ENCODE results near the gene RAB11FIP3.

The RAB11FIP3 gene

DNA sequence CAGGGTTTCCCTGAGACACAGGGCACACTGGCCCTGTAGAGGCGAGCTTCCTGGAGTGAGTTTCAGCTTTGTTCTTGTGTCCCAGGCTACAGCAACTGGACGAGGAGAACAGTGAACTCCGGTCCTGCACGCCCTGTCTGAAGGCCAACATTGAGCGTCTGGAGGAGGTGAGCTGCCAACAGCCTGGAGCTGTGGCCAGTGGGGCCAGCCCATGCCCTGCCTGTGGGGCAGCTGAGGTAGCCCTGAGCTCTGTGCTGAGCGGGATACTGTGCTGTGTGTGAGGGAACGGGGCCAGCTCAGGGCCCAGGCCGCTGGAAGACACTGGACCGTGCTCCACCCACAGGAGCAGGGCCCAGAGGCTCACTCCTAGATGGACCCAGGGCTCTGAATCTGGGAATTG lies 93.4 kb downstream of the RAB11FIP3 start:
- DNase-seq (ENCODE audit: low spot score), result no peak

- no peak for DNase-seq (ENCODE audit: low spot score)
These were observed 94.0 kb downstream of the RAB11FIP3 start for GRCh38 chr16:519425-519824.

- DNase-seq (ENCODE audit: low spot score), result no peak
These were observed 94.6 kb downstream of the RAB11FIP3 start for GRCh38 chr16:519841-520687.

DNA sequence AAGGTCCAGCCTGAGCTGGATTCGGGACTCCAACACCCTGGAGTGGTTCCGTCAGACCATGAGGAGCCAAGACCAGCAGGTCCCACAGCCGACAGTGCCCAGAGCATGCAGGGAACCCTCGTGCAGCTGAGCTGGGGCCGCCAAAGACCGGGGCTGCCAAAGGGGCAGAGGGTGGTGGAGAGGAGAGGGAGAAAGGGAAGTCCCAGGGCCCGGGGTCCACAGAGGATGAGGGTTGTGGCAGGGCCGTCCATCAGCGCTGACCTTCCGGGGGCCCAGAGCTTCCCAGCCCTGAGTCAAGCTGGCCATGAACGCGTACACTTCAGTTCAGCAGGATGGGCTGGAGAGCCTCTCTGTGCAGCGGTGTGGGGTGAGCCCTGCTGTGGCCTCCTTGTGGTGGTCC lies 95.4 kb downstream of the RAB11FIP3 start:
- DNase-seq (ENCODE audit: low spot score), result no peak

DNA sequence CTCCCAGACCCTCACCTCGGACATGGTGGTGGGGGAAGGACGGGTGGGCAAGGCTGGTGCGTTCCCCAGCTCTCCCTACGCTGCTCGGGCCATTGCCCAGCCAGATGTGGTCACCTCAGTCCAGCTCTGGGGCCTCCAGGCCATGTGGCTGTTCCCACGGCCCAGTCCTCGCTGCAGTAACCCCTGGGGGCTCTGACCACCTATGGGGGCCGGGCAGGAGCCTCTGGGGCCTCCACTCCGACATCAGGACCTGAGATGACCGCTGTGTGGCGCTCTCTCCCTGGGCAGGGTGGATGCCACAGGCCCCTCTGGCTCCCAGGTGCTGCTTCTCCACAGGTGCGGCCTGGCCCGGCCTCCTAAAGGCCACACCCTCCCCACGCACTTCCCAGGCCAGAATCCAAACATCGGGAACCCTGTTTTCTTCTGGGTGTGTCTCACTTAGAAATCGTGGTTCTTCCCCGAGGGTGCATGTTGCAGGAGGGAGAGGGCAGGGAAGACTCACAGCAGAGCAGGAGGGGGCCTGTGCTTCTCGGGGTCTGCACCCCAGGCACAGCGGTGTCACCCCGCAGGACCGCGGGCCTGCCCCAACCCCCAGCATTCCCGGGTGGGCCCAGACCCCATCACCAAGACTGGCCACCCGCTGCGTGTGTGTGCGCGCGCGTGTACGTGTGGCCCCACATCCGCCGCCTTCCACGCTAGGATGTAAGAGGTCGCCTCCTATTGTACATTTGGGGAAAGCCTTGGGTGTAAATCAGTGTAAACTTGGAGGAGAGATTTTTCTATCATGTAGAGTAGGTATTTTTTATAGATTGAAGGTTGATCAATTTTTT lies 96.1 kb downstream of the RAB11FIP3 start:
- no peak for DNase-seq (ENCODE audit: low spot score)

- DNase-seq (ENCODE audit: low spot score), result no peak
These were observed 97.1 kb downstream of the RAB11FIP3 start for GRCh38 chr16:522320-523096.

GRCh38 chr16:523097-523741 lies 97.8 kb downstream of the RAB11FIP3 start:
- no peak for DNase-seq (ENCODE audit: low spot score)

- DNase-seq (ENCODE audit: low spot score), result no peak
These were observed 99.0 kb downstream of the RAB11FIP3 start for GRCh38 chr16:524274-525040.

- no peak for DNase-seq (ENCODE audit: low spot score)
These were observed 99.7 kb downstream of the RAB11FIP3 start for GRCh38 chr16:525123-525519.

DNA sequence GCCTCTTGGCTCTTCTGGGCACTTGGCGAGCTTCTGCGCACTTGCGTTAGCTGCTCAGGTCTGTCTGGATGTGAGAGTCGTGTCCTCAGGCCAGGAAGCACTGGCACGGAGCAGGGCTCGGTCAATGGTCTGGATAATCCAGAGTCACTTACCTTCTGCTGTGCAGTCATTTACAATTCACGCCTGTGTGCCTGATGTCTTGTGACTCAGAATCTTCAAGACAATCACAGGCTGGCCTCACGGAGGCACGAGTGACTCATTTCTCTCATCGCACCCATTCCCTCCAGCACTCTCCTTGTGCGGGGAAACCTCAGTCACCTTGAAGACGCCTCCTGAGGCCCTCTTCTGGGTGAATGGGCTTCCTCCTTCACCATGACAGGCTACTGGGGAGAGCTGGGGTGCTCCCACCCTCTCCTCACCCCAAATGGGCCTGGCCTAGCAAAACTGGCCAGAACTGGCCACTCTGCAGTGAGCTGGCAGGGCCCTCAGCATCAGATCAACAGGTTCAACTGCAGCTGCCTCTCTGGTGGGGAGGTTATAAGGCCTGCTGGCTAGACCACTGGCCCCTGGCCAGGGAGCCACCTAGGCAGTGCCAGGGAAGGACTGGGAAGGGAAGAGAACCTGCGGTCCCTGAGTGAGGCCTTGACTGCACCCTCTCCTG lies 100.2 kb downstream of the RAB11FIP3 start:
- peak; percentile 88 for DNase-seq (ENCODE audit: low spot score)

DNA sequence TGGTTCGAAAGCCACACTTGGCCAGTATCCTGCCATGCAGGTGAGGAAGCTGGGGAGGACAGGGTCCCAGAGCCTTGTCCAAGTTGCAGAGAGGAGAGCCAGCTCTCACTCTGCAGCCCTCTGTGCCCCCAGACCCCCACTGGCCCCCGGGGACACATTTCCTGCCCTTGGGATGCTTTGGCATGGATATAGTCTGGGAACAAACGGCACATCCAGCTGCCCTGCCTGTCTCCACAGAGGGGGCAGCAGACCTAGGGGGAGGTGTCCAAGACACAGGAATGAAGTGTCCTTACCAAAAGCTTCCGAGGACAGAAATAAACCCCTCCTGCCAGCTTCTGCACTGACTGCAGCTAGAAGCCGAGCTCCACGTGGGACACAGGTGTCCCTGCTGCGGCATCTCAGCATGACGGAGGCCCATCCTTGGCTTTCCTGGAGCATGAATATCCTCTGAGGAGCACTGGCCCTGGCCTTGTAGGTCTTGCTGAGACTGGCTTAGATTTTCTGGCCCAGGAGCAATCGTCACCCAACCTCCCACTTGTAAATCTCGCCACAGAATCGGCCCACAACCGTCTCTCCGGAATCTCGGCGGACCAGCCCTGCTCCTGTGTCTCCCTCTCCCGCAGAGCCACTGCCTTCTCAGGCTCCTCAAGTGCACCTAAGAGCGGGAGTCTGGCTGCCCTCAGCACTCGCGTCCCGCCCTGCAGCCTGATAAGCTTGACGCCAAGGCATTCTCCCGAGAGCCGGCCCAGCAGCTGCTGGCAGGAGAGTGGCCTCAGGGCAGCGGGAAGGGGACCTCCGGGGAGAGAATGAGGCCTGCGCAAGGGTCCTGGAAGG lies 100.9 kb downstream of the RAB11FIP3 start:
- peak; percentile 36 for DNase-seq (ENCODE audit: low spot score)

GRCh38 chr16:527015-527903 lies 101.8 kb downstream of the RAB11FIP3 start, which contains the start of gene CAPN15:
Gene CAPN15, plus strand, starts transcription at chr16:527712. Its CDS starts 19,127 bp downstream, at chr16:546839.
- DNase-seq (ENCODE audit: low spot score), result peak; percentile 78

DNA sequence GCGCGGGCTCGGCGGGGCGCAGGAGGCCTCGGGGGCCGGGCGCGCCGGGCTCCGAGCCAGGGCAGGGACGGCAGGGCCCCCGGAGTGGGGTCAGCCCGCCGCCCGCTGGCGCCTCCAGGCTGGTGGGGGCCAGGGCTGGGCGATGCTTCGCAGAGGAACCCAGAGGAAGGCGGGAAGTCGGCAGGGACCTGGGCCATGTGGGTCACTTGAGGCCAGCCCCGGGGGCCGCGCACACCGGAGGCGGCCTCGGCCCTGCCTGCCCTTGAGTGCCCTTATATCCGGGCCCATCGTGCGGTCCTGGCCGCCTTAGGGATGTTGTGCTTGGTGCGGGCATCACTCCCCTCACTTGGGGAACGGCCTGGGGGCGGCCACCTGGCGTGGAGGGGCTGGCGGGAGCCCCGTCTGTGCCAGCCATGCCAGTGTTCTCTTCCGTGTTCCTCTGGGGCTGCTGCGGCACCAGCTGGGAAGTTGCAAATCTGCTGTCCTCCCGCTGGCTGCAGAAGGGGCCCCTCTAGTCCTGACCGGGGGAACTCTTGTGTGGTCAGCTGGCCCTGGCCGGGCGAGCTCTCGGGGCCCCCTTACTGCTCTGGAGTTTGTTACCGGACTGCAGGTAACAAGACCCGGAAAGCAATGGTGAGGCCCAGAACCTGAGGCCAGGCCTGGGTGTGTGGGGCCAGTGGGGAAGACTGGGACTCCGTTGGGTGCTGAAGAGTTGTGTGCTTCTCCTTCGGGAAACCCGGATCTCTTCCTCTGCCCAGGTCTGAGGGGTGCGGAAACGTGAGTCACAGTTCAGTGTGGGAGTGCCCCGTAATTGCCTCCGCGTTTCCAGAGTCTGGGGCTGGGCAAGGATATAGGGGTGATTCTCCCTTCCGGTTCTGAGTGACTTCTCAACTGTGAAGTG lies 102.9 kb downstream of the RAB11FIP3 start:
- DNase-seq (ENCODE audit: low spot score), result peak; percentile 58

DNA sequence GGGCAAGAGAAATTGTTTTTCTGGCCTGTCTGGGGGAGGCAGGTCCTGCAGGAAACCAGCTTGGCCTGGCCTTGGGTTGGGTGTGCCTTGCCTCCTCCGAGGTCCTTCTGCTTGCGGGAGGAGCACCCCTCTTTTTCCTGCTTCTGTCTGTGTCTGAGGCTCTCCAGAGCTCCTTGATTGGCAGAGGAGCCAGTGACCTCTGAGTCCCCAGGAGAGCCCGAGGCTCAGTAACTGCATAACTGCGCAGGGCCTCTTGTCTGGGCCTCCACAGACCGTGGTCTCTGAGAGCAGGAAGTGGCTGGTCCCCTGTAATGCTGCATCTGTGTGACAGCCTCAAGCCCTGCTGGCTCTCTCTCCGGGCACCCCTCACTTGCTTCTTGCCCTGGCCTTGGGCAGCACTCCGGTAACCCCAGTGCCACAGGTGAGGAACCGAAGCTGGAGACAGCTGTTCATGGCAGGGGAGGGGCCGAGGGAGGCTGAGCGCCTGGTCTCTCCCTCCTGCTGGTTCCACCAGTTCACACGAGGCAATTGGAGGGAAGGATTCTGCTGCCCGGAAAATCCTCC lies 103.6 kb downstream of the RAB11FIP3 start:
- DNase-seq (ENCODE audit: low spot score), result no peak

DNA sequence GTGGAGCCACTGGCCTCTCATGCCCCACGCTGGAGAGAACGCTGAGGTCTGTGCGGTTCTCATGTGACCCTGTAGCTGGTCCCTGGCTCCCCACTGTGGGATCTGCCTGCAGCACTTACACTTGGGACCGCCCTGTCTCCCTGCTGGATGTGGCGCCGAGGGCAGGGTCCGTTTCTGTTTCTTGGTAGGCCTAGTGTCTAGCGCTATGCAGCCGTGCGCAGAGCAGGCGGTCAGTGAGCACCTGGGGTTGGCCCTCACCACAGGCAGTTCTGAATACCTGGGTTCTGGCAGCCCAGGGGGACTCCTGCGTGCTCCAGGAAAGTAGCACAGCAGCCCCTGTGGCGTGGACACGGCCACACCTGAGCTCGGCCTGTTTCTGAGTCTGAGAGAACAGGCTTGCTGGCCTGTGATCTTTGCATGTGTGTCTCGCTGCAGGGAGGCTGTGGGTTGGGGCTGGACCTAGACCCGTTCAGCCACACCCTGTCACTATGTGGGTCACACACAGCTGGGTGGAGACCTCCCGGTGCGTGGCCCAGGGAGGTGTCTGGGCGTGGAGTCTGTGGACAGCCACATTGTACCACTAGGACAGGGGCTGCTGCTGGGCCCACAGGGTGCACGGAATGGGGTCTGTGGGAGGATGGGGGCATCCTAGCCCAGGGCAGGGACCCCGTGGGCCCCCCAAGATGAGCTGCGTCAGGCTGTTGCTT lies 104.8 kb downstream of the RAB11FIP3 start:
- no peak for DNase-seq (ENCODE audit: low spot score)

DNA sequence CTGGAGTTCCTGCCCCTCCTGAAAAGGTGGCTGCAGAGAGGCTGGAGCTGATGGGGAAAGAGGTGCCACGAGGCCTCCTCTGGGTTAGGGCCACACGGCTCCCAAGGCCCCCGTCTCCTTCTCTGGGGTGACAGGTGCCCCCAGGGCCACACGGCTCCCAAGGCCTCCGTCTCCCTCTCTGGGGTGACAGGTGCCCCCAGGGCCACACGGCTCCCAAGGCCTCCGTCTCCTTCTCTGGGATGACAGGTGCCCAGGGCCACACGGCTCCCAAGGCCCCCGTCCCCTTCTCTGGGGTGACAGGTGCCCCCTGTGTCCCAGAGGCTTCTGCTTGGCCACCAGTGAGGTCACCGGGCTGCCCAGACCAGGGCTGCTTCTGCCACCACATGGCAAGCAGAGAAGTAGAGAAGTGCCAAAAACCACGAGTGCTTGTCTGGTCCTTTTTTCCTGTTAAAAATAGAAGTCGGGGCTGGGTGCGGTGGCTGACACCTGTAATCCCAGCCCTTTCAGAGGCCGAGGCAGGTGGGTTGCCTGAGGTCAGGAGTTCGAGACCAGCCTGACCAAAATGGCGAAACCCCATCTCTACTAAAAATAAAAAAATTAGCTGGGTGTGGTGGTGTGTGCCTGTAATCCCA lies 106.2 kb downstream of the RAB11FIP3 start:
- DNase-seq (ENCODE audit: low spot score), result no peak

All from kidney capillary endothelial cell (primary cell).